H1 (cell line): ENCODE measurements around the gene PLPPR3. TPM values are rescaled to one million over a fixed set of nuclear protein-coding genes. Genes with fewer than 3 reads are reported as not detected.
"Not testable (repeated sequence)": the region's sequence is repeated elsewhere in the genome, so short reads cannot be mapped to it uniquely, and the experiment has no call there.

Source experiments
- CTCF ChIA-PET: fragments of 300-600 bp; sonication (Branson Sonifier 250); formaldehyde crosslinking; loops from one replicate; lab custom pipeline; 2021; ENCODE audit not compliant: partially characterized antibody; lab: Charles Lee
- POLR2A ChIA-PET: fragments of 300-600 bp; sonication (Branson Sonifier 250); formaldehyde crosslinking; loops from one replicate; lab custom pipeline; 2021; ENCODE audit warnings: inconsistent platforms; ENCODE audit not compliant: partially characterized antibody; lab: Charles Lee
- DNase-seq, 2 experiments: peaks; one replicate each; pipeline versions ENCODE4 v3.0.0 to v3.0.0-alpha.2; 2010 to 2022; ENCODE audit warnings: low spot score in 2 of 2, low read depth in 1 of 2, mixed read lengths in 1 of 2
- FAIRE-seq: peaks from 2 replicates; lab custom pipeline; 2011; peaks lifted over from hg19 to GRCh38; lab: Jason Lieb, UNC
- H2AFZ ChIP-seq: 2 replicates; pipeline ENCODE4 v1.8.1; 2012; ENCODE audit warnings: low read length, inconsistent platforms
- H2AK5ac ChIP-seq: 2 replicates; pipeline ENCODE4 v1.6.1; 2013; ENCODE audit warnings: low read depth, low read length
- H2BK120ac ChIP-seq: replicated peaks from 2 replicates; pipeline ENCODE3; 2013; ENCODE audit warnings: low read depth, low read length, inconsistent platforms
- H2BK12ac ChIP-seq: 2 replicates; pipeline ENCODE4 v1.6.1; 2013; ENCODE audit warnings: low read depth, low read length
- H2BK15ac ChIP-seq: 2 replicates; pipeline ENCODE4 v1.6.1; 2013; ENCODE audit warnings: low read length
- H2BK20ac ChIP-seq: 2 replicates; pipeline ENCODE4 v1.6.1; 2013; ENCODE audit warnings: low read length
- H2BK5ac ChIP-seq: 2 replicates; pipeline ENCODE4 v1.6.1; 2013; ENCODE audit warnings: low read depth, low read length
- H3K14ac ChIP-seq: 2 replicates; pipeline ENCODE4 v1.6.1; 2013; ENCODE audit warnings: inconsistent platforms; ENCODE audit not compliant: insufficient read length
- H3K18ac ChIP-seq: 2 replicates; pipeline ENCODE4 v1.6.1; 2013; ENCODE audit warnings: low read length; ENCODE audit errors: extremely low read depth
- H3K23ac ChIP-seq: 2 replicates; pipeline ENCODE4 v1.6.1; 2013; ENCODE audit warnings: inconsistent platforms; ENCODE audit not compliant: insufficient read length
- H3K23me2 ChIP-seq: 2 replicates; pipeline ENCODE4 v1.6.1; 2013; ENCODE audit warnings: low read depth, low read length
- H3K27ac ChIP-seq: 2 replicates; pipeline ENCODE4 v1.6.1; 2011; ENCODE audit warnings: low read depth, low read length, inconsistent platforms
- H3K27me3 ChIP-seq, 4 experiments: replicated peaks in 1 of 4; 1 replicate in 1 of 4; 2 replicates in 3 of 4; pipeline versions ENCODE4 v1.6.1 to v1.8.1; 2011 to 2013; ENCODE audit warnings: low read length in 3 of 4, mild to moderate bottlenecking in 3 of 4, inconsistent platforms in 2 of 4, mixed read lengths in 2 of 4, moderate library complexity in 1 of 4; ENCODE audit not compliant: control insufficient read depth in 3 of 4, insufficient read depth in 3 of 4; ENCODE audit errors: extremely low read depth in 1 of 4
- H3K36me3 ChIP-seq, 4 experiments: 2 replicates each; pipeline versions ENCODE4 v1.6.1 to v1.8.1; 2011 to 2013; ENCODE audit warnings: mild to moderate bottlenecking in 4 of 4, low read length in 3 of 4, moderate library complexity in 2 of 4, control low read depth in 1 of 4, inconsistent platforms in 1 of 4; ENCODE audit not compliant: insufficient read depth in 4 of 4, control insufficient read depth in 2 of 4
- H3K4ac ChIP-seq: replicated peaks from 2 replicates; pipeline ENCODE3; 2013; ENCODE audit warnings: low read length, low read depth, mixed read lengths, inconsistent platforms; ENCODE audit not compliant: insufficient read length
- H3K4me1 ChIP-seq, 4 experiments: replicated peaks in 1 of 4; 1 replicate in 1 of 4; 2 replicates in 3 of 4; pipeline versions ENCODE4 v1.6.1 to v1.8.1; 2011 to 2013; ENCODE audit warnings: low read length in 3 of 4, inconsistent platforms in 2 of 4, mixed read lengths in 1 of 4; ENCODE audit not compliant: insufficient read depth in 4 of 4, control insufficient read depth in 3 of 4
- H3K4me2 ChIP-seq, 2 experiments: 2 replicates each; pipeline versions ENCODE4 v1.6.1 to v1.8.1; 2011 to 2013; ENCODE audit warnings: low read depth in 2 of 2, low read length in 2 of 2, control low read depth in 1 of 2, inconsistent platforms in 1 of 2, mild to moderate bottlenecking in 1 of 2; ENCODE audit not compliant: insufficient read depth in 1 of 2
- H3K4me3 ChIP-seq, 4 experiments: fragments of 200-600, 300-600 bp in 1 of 4; sonication (generic), shearing (Covaris generic), sonication (Bioruptor Twin) in 1 of 4; 2 replicates each; pipeline versions ENCODE4 v1.5.1 to v1.8.1; 2011 to 2016; ENCODE audit warnings: low read length in 4 of 4, low read depth in 3 of 4, control low read depth in 2 of 4, inconsistent platforms in 2 of 4, mild to moderate bottlenecking in 2 of 4, mixed read lengths in 1 of 4, moderate library complexity in 1 of 4; ENCODE audit not compliant: insufficient read depth in 2 of 4; ENCODE audit errors: extremely low read depth in 1 of 4
- H3K56ac ChIP-seq: replicated peaks from 2 replicates; pipeline ENCODE3; 2013; ENCODE audit warnings: low read depth, mild to moderate bottlenecking, mixed read lengths, low read length, inconsistent platforms; ENCODE audit not compliant: insufficient read length
- H3K79me1 ChIP-seq: 2 replicates; pipeline ENCODE4 v1.6.1; 2013; ENCODE audit warnings: low read depth, low read length, control low read depth
- H3K79me2 ChIP-seq, 2 experiments: 2 replicates each; pipeline versions ENCODE4 v1.6.1 to v1.8.1; 2012 to 2013; ENCODE audit warnings: low read length in 2 of 2, mild to moderate bottlenecking in 2 of 2, inconsistent platforms in 1 of 2; ENCODE audit not compliant: insufficient read depth in 2 of 2, control insufficient read depth in 1 of 2
- H3K9ac ChIP-seq, 4 experiments: replicated peaks in 1 of 4; 1 replicate in 1 of 4; 2 replicates in 3 of 4; pipeline versions ENCODE4 v1.6.1 to v1.8.1; 2011 to 2013; ENCODE audit warnings: low read depth in 3 of 4, low read length in 3 of 4, control low read depth in 2 of 4, mild to moderate bottlenecking in 2 of 4, moderate library complexity in 2 of 4, inconsistent platforms in 1 of 4; ENCODE audit errors: extremely low read depth in 1 of 4
- H3K9me3 ChIP-seq, 2 experiments: 2 replicates each; pipeline versions ENCODE4 v1.6.1 to v1.8.1; 2012 to 2013; ENCODE audit warnings: mild to moderate bottlenecking in 2 of 2, moderate library complexity in 2 of 2, control low read depth in 1 of 2, inconsistent platforms in 1 of 2, low read depth in 1 of 2, low read length in 1 of 2, mixed read lengths in 1 of 2; ENCODE audit not compliant: insufficient read depth in 2 of 2
- H4K20me1 ChIP-seq, 2 experiments: replicated peaks in 1 of 2; 2 replicates each; pipeline versions ENCODE3 to v1.8.1; 2011 to 2013; ENCODE audit warnings: inconsistent platforms in 2 of 2, low read length in 2 of 2, mild to moderate bottlenecking in 1 of 2; ENCODE audit not compliant: insufficient read depth in 2 of 2, control insufficient read depth in 1 of 2
- H4K5ac ChIP-seq: 2 replicates; pipeline ENCODE4 v1.6.1; 2013; ENCODE audit warnings: low read length, low read depth, mixed read lengths, inconsistent platforms; ENCODE audit not compliant: insufficient read length
- H4K8ac ChIP-seq: 2 replicates; pipeline ENCODE4 v1.8.0; 2013; ENCODE audit warnings: mild to moderate bottlenecking, moderate library complexity, low read length, inconsistent platforms; ENCODE audit not compliant: insufficient read depth; ENCODE audit errors: extremely low read depth
- H4K91ac ChIP-seq: replicated peaks from 2 replicates; pipeline ENCODE3; 2013; ENCODE audit warnings: low read length, mixed read lengths, inconsistent platforms; ENCODE audit not compliant: insufficient read length
- WGBS, 2 experiments: shearing (Covaris generic) in 1 of 2; methylation state at CpG; one replicate each; pipeline versions ENCODE4 v1.1.6 to v1.1.7; 2013 to 2015; ENCODE audit warnings: low lambda C conversion rate in 2 of 2, mixed read lengths in 2 of 2, inconsistent platforms in 1 of 2, low coverage in 1 of 2, missing lambda C conversion rate in 1 of 2; ENCODE audit not compliant: insufficient replicate concordance in 2 of 2, insufficient coverage in 1 of 2, insufficient read length in 1 of 2; ENCODE audit errors: extremely low coverage in 1 of 2, missing lambda C conversion rate in 1 of 2; 5-methylcytosine and 5-hydroxymethylcytosine counted together
- polyA plus RNA-seq, 7 experiments: library from polyadenylated mRNA; depleted of rRNA in 3 of 7; stranded (reverse) in 5 of 7; unstranded in 2 of 7; fragments of >200 nt in 5 of 7; fragments of 200-250 nt in 2 of 7; gene quantifications; 1 replicate in 5 of 7; 2 replicates in 1 of 7; 4 replicates in 1 of 7; pipeline versions ENCODE4 v1.2.1 to v1.2.3, GENCODE V29; 2011 to 2013; ENCODE audit warnings: missing spikeins in 2 of 7, mixed read lengths in 2 of 7
- total RNA-seq: library from RNA; stranded (reverse); fragmentation: NEBNext Ultra II Directional; extraction: Animal tissue kit (Norgen Biotek cat#: 25700); gene quantifications from 2 replicates; pipeline ENCODE4 v1.2.1, GENCODE V29; 2021

Gene PLPPR3
- total and polyA plus RNA-seq, 2 of the 8 experiments (the other 6 are each of a cell fraction or from before 2014, with no cell fraction given), result 71.7 to 76.4 TPM

- H4K91ac ChIP-seq, DNase-seq, H2BK5ac ChIP-seq, H2BK20ac ChIP-seq, H2BK15ac ChIP-seq, H3K23ac ChIP-seq, H3K27me3 ChIP-seq, H3K36me3 ChIP-seq, H3K79me1 ChIP-seq, H3K4me3 ChIP-seq, H3K9ac ChIP-seq, H3K23me2 ChIP-seq, FAIRE-seq, H3K4ac ChIP-seq, H2AK5ac ChIP-seq, H3K56ac ChIP-seq, H4K20me1 ChIP-seq, H3K27ac ChIP-seq, H2BK12ac ChIP-seq, H2AFZ ChIP-seq, H3K4me1 ChIP-seq, H4K8ac ChIP-seq, H4K5ac ChIP-seq, H3K14ac ChIP-seq, H3K79me2 ChIP-seq, H3K9me3 ChIP-seq, H3K18ac ChIP-seq, H2BK120ac ChIP-seq, H3K4me2 ChIP-seq: not testable (repeated sequence)
- ChIA-PET CTCF (interaction anchor here (0.6 to 0.8 kb wide), 2 partner anchors 83 to 120 kb away, joined by 3 to 4 read pairs; no protein-coding TSS in a partner anchor), POLR2A (interaction anchor here (0.9 kb wide), 1 partner anchor 40 kb away, joined by 4 read pairs; no protein-coding TSS in a partner anchor)
- 94% methylated on average over 7 of the region's 17 CpGs; no CpG with 5 or more reads in 1 of the 2 experiments for WGBS, 2 experiments
Observed at GRCh38 chr19:853614-854220, 32.0 kb upstream of the PLPPR3 start.
